ENCODE results near the gene LTBP4. TPM values are rescaled to one million over a fixed set of nuclear protein-coding genes. Genes with fewer than 3 reads are reported as not detected.

LTBP4 gene
- total RNA-seq, 1 donor from 2014 or later = 21.6 TPM

- no peaks in the 10 kb centered on the region for H3K36me3 ChIP-seq (ENCODE audit: control insufficient read depth, insufficient read depth, low read length)
- no peak overlapping the region for H3K4me3 ChIP-seq (ENCODE audit: low read depth, low read length)
- peak; percentile 94 for TF ChIP-seq CTCF (IDR thresholded peaks at IDR 0.05; ENCODE audit: insufficient read depth, low read length, severe bottlenecking)
- peak; percentile 68 for DNase-seq (ENCODE audit: low read depth)
- no peak for FAIRE-seq
- H3K27me3 ChIP-seq (ENCODE audit: control insufficient read depth, insufficient read depth, low read length) = no peaks in the 10 kb centered on the region
These were observed 2.9 kb upstream of the LTBP4 start for GRCh38 chr19:40598121-40598917.

- Histone ChIP-seq H3K36me3 (ENCODE audit: control insufficient read depth, insufficient read depth, low read length) (no peaks in the 10 kb centered on the region), H3K27me3 (ENCODE audit: control insufficient read depth, insufficient read depth, low read length) (no peaks in the 10 kb centered on the region), H3K4me3 (ENCODE audit: low read depth, low read length) (no peak overlapping the region)
- no peak for FAIRE-seq
- TF ChIP-seq CTCF (IDR thresholded peaks at IDR 0.05; ENCODE audit: insufficient read depth, low read length, severe bottlenecking) = no peak
- DNase-seq (ENCODE audit: low read depth) = no peak
These were observed 2.3 kb upstream of the LTBP4 start for GRCh38 chr19:40598918-40599307.

DNA sequence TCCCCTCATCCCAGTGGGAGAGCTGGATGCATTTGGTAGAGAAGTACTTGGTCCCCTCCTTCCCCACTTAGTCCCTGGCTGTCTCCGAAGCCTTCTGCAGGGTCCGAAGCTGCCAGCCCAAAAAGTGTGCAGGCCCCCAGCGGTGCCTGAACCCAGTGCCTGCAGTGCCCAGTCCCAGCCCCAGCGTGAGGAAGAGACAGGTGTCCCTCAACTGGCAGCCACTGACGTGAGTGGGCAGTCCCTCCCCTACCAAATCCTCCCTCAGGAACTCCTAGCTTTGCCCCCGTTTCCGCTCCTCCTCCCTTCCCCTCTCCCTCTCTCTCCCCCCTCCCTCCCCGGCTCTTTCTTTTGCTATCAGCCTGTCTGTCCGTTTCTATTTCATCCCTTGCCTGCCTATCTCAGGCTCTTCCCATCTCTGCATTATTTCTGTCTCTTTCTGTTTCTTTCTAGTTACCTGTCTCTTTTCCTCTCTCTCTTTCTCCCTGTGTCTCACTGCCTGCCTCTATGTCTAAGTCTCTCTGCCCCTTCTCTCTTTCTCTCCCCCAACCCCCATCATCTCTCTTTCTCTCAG, 1.8 kb upstream of the LTBP4 start:
- H3K4me3 ChIP-seq (ENCODE audit: low read depth, low read length) = no peak overlapping the region
- no peak for FAIRE-seq
- no peaks in the 10 kb centered on the region for H3K36me3 ChIP-seq (ENCODE audit: control insufficient read depth, insufficient read depth, low read length)
- H3K27me3 ChIP-seq (ENCODE audit: control insufficient read depth, insufficient read depth, low read length) = no peaks in the 10 kb centered on the region
- no peak for TF ChIP-seq CTCF (IDR thresholded peaks at IDR 0.05; ENCODE audit: insufficient read depth, low read length, severe bottlenecking)
- DNase-seq (ENCODE audit: low read depth) = peak; percentile 18

GRCh38 chr19:40599902-40600569, 1.1 kb upstream of the LTBP4 start:
- Histone ChIP-seq H3K36me3 (ENCODE audit: control insufficient read depth, insufficient read depth, low read length) (no peaks in the 10 kb centered on the region), H3K4me3 (ENCODE audit: low read depth, low read length) (no peak overlapping the region), H3K27me3 (ENCODE audit: control insufficient read depth, insufficient read depth, low read length) (no peaks in the 10 kb centered on the region)
- TF ChIP-seq CTCF (IDR thresholded peaks at IDR 0.05; ENCODE audit: insufficient read depth, low read length, severe bottlenecking) = no peak
- no peak for DNase-seq (ENCODE audit: low read depth)
- FAIRE-seq = no peak

GRCh38 chr19:40600570-40601133, 517 bp upstream of the LTBP4 start:
- Histone ChIP-seq H3K27me3 (ENCODE audit: control insufficient read depth, insufficient read depth, low read length) (no peaks in the 10 kb centered on the region), H3K4me3 (ENCODE audit: low read depth, low read length) (peak overlapping the region; percentile 68), H3K36me3 (ENCODE audit: control insufficient read depth, insufficient read depth, low read length) (no peaks in the 10 kb centered on the region)
- TF ChIP-seq CTCF (IDR thresholded peaks at IDR 0.05; ENCODE audit: insufficient read depth, low read length, severe bottlenecking) = no peak
- FAIRE-seq = no peak
- DNase-seq (ENCODE audit: low read depth) = no peak

Measured in bronchial epithelial cell (primary cell).